HG02852 (cell line): Measurements from ENCODE around the gene GRID1.

Experiments
- ATAC-seq: cut with Tn5 transposase; IDR thresholded peaks from one replicate; pipeline ENCODE4 v1.9.1; 2021; ENCODE audit warnings: mild to moderate bottlenecking, moderate library complexity; ENCODE audit not compliant: unreplicated experiment

The GRID1 gene

DNA sequence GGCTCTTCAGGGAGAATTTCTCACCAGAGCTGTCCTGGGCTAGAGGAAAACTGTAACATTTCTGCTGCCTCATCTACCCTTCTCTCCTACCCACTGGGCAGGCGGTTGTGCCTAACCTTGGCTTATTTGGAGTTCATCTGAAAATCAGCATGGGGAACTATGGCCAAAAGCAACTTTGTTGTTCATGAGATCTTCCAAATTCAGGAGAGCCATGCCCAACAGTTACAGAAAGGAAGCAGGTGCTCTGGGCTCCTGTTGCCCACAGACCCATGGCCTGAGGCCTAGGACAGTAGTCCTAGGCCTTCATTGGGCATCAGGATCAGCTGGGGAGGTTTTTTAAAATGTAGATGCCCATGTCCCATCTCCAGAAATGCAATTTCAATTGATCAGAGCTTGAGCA, 85.2 kb downstream of the GRID1 start:
- no peak for ATAC-seq

GRCh38 chr10:86269332-86269731, 97.3 kb downstream of the GRID1 start:
- no peak for ATAC-seq

GRCh38 chr10:86267286-86268195, 99.1 kb downstream of the GRID1 start:
- ATAC-seq: no peak

- ATAC-seq: no peak
These were observed 100.0 kb downstream of the GRID1 start for GRCh38 chr10:86266446-86267242.

DNA sequence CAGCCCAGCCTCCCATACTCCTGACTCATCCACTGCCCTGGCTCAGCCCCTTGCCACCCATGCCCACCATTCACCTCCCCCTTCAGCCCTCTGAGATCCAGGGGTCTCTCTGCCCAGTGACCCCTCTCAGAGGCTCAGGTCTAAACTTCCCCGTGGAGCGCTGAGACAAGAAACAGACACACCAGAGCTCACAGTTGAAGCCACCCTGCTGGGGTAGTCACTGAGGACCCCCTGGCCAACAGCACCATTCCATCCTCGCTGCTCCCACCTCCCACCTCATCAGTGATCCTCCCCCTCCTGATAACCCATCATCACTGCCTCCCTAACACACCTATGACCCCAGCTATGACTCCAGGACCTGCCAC, 100.7 kb downstream of the GRID1 start:
- no peak for ATAC-seq

DNA sequence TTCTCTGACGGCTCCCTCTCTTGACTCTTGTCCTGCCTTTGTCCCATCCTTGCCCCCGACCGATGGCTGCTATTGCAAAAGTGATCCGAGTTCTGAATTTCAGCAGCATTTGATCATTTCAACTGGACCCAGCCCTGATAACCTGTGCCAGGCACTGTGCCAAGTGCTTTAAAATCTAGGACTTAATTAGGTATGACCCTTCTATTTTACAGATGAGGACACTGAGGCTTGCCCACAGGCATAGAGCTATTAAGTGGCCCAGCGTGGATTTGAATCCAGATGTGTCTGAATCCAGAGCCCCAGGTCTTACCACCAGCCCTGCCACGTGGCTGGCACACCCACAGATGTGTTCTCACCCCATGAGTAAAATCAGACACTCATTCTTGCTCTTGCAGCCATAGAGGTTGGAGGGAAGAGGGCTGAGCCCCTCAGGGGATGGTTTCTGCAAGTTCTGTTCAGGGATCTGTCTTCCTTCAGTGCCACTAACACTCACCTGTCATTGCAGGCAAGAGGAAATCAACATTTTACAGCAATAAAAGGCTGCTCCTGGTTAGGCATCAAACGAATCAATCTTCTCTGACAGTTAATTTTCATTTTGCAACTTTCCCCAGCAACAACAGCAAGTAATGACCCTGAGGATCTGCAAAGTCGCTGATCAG, 101.2 kb downstream of the GRID1 start:
- ATAC-seq: no peak

GRCh38 chr10:86264481-86265231, 101.9 kb downstream of the GRID1 start:
- ATAC-seq: no peak

GRCh38 chr10:86263907-86264306, 102.7 kb downstream of the GRID1 start:
- ATAC-seq: no peak

DNA sequence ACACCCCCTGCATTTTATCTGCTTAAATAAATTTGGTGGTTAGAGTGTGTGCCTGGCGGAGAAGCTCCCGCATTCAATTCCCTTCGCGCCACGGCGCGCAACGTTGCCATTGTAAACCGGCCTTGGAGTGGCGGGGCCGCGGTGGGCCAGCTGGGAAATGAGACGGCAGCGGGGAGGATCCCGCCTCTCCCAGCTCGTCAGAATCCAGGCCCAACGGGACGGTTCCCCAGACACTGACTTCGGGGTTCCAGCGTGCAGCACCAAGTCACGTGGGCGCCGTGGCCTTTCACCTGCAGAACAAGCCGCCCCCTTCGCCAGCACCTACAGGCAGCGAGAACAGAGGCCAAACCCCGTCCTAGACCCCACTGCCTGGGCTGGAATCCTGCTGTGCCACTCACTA, 103.4 kb downstream of the GRID1 start:
- ATAC-seq: no peak

- no peak for ATAC-seq
These were observed 103.9 kb downstream of the GRID1 start for GRCh38 chr10:86262688-86263181.

GRCh38 chr10:86261941-86262687, 104.5 kb downstream of the GRID1 start:
- ATAC-seq: peak; percentile 69

- ATAC-seq: peak; percentile 9
These were observed 105.1 kb downstream of the GRID1 start for GRCh38 chr10:86261470-86261869.

GRCh38 chr10:86260564-86260963, 106.0 kb downstream of the GRID1 start:
- no peak for ATAC-seq

GRCh38 chr10:86259901-86260562, 106.6 kb downstream of the GRID1 start:
- ATAC-seq: no peak

DNA sequence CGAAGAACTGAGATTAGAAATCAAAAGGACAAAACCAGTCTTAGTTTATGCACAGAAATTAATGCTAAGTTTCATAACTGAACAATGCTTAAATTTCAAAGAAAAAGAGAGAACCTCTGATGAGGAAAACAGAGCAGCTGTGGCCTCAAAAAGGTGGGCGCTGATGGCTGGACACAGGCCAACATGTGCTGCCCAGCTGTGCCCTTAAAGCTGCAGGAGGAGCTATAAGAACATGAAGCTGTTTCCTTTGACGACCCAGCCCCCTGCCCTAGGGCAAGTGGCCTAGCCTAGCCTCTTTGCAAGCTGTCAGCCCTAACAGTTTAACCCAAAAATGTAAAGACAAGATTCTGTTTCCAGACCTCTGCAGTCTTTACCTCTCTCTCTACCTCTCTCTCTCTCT, 107.7 kb downstream of the GRID1 start:
- no peak for ATAC-seq

DNA sequence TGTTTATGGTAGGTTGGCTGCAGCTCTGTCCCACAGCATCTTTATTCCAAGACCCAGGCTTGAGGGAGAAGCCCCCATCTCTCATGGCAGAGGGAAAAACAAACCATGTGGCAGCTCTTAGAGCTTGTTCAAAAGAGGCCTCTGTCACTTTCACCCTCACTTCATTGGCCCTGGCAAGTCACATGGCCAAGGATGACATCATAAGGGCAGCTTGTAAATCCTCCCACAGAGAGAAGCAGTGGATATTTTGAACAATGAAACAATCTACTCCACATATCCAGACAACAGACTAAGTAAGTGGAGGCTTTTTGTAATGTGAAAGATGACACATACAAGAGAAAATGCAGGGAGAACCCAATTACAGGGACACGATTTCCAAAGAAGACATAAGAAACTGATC, 108.1 kb downstream of the GRID1 start:
- no peak for ATAC-seq

- ATAC-seq: no peak
These were observed 108.9 kb downstream of the GRID1 start for GRCh38 chr10:86257683-86258082.

- ATAC-seq: no peak
These were observed 109.8 kb downstream of the GRID1 start for GRCh38 chr10:86256690-86257315.
